Measurements from ENCODE around the gene EGR2.

EGR2 gene

DNA sequence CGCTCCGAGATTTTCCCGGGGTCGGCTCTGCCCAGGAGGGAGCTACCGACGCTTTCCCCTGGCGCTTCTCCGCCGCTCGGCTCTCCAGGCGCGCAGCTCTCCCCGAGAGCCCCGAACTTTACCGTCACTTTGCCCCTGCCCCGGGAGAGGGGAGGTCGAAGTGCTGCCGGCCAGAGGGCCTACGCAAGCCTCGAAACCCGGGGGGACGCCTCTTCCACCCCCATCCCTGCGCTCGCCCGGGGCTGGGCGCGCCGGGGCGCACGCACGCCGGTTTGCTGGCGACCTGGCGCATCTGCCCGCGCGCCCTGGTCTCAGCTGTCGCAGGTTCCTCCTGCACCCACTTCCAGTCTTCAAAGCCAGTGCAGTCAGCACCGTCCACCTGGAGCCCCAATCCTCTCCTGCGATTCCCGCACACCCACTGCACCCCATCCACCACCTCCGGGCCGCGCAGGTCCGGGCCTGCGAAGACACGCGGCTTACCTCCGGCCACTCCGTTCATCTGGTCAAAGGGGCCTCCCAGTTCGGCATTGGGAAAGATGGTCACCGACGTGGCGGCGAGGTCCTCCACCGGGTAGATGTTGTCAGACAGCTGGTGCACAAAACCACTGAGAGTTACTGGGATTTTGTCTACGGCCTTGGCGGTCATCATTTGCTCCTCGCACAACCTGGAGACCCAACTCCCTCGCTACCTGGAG lies 638 bp downstream of the EGR2 start:
- DNase-seq (ENCODE audit: low read depth, low spot score) = peak; percentile 33
- H3K4me3 ChIP-seq (ENCODE audit: low read depth, low read length) = peak overlapping the region; percentile 53
- TF ChIP-seq, protein P1, sequence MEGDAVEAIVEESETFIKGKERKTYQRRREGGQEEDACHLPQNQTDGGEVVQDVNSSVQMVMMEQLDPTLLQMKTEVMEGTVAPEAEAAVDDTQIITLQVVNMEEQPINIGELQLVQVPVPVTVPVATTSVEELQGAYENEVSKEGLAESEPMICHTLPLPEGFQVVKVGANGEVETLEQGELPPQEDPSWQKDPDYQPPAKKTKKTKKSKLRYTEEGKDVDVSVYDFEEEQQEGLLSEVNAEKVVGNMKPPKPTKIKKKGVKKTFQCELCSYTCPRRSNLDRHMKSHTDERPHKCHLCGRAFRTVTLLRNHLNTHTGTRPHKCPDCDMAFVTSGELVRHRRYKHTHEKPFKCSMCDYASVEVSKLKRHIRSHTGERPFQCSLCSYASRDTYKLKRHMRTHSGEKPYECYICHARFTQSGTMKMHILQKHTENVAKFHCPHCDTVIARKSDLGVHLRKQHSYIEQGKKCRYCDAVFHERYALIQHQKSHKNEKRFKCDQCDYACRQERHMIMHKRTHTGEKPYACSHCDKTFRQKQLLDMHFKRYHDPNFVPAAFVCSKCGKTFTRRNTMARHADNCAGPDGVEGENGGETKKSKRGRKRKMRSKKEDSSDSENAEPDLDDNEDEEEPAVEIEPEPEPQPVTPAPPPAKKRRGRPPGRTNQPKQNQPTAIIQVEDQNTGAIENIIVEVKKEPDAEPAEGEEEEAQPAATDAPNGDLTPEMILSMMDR (IDR thresholded peaks at IDR 0.05; ENCODE audit: low read depth, low read length) = no peak
- in situ Hi-C loops (cut with HindIII; ENCODE audit: low sequenced_read_pairs) = no loop called here

DNA sequence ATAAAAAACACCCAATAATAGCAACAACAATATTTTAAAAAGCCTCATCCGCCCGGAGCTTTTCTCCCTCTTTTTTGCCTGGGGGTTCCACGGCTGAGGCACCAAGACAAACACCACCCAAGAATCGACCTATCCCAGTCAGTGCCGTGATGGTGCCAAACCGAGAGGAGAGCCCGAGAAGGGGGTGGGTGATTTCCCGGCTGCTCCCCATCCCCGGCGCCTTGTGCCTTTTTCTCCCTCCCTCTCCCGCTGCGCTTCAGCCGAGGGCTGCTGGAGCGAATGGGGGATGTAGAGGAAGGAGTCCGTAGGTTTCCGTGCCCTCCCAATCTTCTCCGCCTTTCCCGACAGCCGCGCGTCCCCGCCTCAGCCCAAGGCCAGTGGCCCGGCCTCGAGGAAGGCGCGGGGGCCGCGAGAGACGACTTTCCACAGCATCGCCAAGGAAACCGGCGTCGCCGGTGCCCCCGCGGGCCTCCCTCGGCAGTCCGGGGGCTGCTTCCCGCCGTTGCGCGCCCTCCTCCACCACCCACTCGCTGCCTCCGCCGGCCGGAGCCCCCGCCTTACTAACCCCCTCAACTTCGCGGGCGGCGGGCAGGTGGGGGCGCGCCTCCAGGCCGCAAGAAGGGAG lies 1.3 kb downstream of the EGR2 start:
- DNase-seq (ENCODE audit: low read depth, low spot score) = no peak
- in situ Hi-C loops (cut with HindIII; ENCODE audit: low sequenced_read_pairs) = no loop called here
- peak overlapping the region; percentile 53 for H3K4me3 ChIP-seq (ENCODE audit: low read depth, low read length)
- TF ChIP-seq, protein P1 (IDR thresholded peaks at IDR 0.05; ENCODE audit: low read depth, low read length) = no peak

DNA sequence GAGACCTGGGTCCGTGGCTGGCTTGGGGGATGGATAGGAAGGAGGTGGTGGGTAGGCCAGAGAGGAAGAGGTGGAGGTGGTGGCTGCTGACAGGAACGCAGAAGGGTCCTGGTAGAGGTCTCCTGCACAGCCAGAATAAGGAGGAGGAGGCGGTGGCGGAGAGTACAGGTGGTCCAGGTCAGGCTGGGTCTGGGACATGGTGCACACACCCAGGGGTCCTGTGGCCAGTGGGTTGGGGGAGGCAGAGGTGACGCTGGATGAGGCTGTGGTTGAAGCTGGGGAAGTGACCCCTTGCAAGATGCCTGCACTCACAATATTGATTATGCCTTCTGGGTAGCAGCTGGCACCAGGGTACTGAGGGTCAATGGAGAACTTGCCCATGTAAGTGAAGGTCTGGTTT lies 2.2 kb downstream of the EGR2 start:
- H3K4me3 ChIP-seq (ENCODE audit: low read depth, low read length) = no peak overlapping the region
- no peak for DNase-seq (ENCODE audit: low read depth, low spot score)
- in situ Hi-C loops (cut with HindIII; ENCODE audit: low sequenced_read_pairs) = no loop called here
- TF ChIP-seq, protein P1 (IDR thresholded peaks at IDR 0.05; ENCODE audit: low read depth, low read length) = no peak

DNA sequence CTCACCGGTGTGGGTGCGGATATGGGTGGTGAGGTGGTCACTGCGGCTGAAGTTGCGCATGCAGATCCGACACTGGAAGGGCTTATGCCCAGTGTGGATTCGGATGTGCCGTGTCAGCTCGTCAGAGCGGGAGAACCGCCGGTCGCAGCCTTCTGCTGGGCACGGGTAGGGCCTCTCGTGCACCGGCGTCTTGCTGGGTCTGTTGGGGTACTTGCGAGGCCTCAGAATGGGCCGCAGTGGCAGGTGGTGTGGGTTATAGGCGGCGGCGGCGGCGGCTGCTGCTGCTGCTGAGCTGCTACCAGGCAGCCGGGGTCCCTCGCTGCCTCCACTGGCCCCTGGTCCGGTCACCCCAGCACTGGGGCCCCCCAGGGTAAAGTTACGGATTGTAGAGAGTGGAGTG lies 2.7 kb downstream of the EGR2 start:
- no peak overlapping the region for H3K4me3 ChIP-seq (ENCODE audit: low read depth, low read length)
- in situ Hi-C loops (cut with HindIII; ENCODE audit: low sequenced_read_pairs) = no loop called here
- DNase-seq (ENCODE audit: low read depth, low spot score) = no peak
- TF ChIP-seq, protein P1 (IDR thresholded peaks at IDR 0.05; ENCODE audit: low read depth, low read length) = no peak

DNA sequence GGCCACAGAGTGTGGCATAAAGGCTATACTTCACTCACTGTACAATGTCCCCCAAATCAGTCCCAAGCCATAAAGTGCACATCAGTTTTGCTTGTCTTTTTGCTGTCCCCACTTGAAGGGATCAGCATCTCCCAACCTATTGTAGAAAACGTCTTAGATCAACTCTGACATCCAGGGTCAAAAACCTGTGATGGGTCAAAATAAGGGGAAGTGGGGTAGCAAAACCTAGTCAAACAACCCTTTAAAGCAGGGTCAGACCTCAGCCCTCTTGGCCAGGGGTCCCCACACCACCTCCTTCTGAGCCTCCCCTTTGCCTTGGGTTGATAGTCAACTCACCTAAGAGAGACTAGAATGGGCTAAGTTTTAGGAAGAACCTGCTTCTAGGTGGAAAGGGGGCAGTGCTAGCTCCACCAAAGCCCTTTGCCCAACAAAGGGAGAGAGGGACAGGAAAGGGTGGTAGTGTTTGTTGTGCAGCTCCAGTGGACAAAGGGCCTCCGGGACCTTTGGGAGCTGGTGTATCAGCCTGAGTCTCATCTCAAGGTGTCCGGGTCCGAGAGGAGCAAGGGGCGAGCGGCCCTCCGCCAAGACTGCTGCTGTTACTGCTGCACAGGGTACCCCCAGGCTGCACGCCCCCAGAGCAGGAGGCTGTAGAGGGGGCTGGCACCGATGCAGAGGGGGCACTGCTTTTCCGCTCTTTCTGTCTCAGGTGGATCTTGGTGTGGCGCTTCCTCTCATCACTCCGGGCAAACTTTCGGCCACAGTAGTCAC lies 3.3 kb downstream of the EGR2 start:
- H3K4me3 ChIP-seq (ENCODE audit: low read depth, low read length) = no peak overlapping the region
- in situ Hi-C loops (cut with HindIII; ENCODE audit: low sequenced_read_pairs) = no loop called here
- TF ChIP-seq, protein P1 (IDR thresholded peaks at IDR 0.05; ENCODE audit: low read depth, low read length) = no peak
- DNase-seq (ENCODE audit: low read depth, low spot score) = no peak

DNA sequence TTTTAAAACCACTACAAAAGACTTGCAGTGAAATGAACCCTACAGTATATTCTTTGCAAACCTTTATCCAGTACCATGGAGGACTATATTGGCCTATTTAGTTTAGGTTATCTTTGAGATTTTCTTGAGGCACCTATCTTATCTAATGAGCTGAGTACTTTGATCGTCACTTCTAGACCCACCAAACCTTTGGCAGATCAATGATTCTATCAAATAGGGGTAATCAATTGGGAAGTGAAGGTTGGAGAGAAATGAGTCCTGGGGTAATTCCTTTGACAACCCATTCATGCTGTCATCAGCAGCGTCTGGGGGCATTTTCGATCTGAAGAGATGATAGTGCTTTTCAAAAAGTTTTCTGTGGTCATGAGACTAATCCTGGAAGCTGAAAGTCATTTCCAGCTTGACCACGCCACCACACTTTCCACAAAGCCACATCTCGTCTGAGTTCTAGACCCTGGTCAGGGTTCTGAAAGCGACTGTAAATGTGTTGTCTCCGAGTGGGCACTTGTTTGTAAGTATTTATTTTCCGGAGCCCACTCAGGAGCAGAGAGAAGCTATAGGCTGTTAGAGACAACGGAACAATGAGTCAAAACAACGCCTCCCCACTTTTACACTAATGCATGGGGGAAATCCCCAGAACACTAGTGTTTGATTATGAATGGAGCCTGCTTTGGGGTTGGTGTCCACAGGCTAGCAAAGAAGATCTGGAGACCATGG lies 4.8 kb downstream of the EGR2 start:
- in situ Hi-C loops (cut with HindIII; ENCODE audit: low sequenced_read_pairs) = no loop called here
- DNase-seq (ENCODE audit: low read depth, low spot score) = no peak
- TF ChIP-seq, protein P1 (IDR thresholded peaks at IDR 0.05; ENCODE audit: low read depth, low read length) = no peak
- no peak overlapping the region for H3K4me3 ChIP-seq (ENCODE audit: low read depth, low read length)

Measured in astrocyte of the spinal cord (primary cell).